Uterus (tissue), 2 donors: Measurements from ENCODE around the gene FKBP7.

Experiments used
- POLR2A ChIP-seq, 2 donors: fragments of 450-650 bp; IDR thresholded peaks; one replicate each; pipeline ENCODE4 v1.6.1; 2016; ENCODE audit warnings: antibody characterized with exemption in 2 of 2, mild to moderate bottlenecking in 1 of 2, moderate library complexity in 1 of 2
- TF ChIP-seq, protein P1 (sequence below), 4 experiments: fragments of 200-600 bp in 2 of 4; fragments of 450-650 bp in 2 of 4; sonication (generic) in 2 of 4; IDR thresholded peaks; one replicate each; pipeline ENCODE4 v1.5.1; 2016 to 2019; ENCODE audit warnings: antibody characterized with exemption in 4 of 4, mild to moderate bottlenecking in 2 of 4, moderate library complexity in 1 of 4

DNA sequence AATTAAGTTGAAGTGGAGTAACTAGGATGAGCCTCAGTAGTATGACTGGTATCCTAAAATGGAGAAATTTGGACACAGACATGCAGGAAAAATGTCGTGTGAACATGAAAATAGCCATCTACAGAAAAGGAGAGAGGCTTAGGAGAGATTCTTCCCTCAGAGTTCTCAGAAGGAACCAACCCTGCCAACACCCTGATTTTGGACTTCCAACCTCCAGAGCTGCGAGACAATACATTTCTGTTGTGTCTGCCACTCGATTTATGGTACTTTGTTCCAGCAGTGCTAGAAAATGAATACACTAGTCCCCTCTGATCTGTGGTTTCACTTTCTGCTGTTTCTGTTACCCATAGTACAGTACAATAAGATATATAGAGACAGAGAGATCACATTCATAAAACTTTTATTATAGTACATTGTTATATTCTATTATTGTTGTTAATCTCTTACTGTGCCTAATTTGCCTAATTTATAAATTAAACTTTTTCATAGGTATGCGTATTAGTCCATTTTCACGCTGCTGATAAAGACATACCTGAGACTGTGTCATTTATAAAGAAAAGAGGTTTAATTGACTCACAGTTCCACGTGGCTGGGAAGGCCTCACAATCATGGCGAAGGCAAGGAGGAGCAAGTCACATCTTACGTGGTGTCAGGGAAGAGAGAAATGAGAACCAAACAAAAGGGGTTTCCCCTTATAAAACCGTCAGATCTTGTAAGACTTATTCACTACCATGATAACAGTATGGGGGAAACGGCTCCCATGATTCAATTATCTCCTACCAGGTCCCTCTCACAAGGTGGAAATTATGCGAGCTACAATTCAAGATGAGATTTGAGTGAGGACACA is 43.1 kb upstream of the FKBP7 start:
- TF ChIP-seq, protein P1, sequence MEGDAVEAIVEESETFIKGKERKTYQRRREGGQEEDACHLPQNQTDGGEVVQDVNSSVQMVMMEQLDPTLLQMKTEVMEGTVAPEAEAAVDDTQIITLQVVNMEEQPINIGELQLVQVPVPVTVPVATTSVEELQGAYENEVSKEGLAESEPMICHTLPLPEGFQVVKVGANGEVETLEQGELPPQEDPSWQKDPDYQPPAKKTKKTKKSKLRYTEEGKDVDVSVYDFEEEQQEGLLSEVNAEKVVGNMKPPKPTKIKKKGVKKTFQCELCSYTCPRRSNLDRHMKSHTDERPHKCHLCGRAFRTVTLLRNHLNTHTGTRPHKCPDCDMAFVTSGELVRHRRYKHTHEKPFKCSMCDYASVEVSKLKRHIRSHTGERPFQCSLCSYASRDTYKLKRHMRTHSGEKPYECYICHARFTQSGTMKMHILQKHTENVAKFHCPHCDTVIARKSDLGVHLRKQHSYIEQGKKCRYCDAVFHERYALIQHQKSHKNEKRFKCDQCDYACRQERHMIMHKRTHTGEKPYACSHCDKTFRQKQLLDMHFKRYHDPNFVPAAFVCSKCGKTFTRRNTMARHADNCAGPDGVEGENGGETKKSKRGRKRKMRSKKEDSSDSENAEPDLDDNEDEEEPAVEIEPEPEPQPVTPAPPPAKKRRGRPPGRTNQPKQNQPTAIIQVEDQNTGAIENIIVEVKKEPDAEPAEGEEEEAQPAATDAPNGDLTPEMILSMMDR (IDR thresholded peaks at IDR 0.05): no peak
- TF ChIP-seq POLR2A (IDR thresholded peaks at IDR 0.05): no peak
